Suprapubic skin (tissue), 3 donors: ENCODE data around the gene SH3BP4.

Source experiments
- EP300 ChIP-seq: sonication (generic); formaldehyde crosslinking; IDR thresholded peaks from one replicate; pipeline ENCODE4 v1.6.1; 2017; ENCODE audit warnings: antibody characterized with exemption
- POLR2A ChIP-seq, 2 donors: fragments of 450-650 bp; IDR thresholded peaks; one replicate each; pipeline ENCODE4 v1.6.1; 2017; ENCODE audit warnings: antibody characterized with exemption in 2 of 2, mild to moderate bottlenecking in 2 of 2, moderate library complexity in 2 of 2
- TF ChIP-seq, protein P1 (sequence below), 2 donors: fragments of 200-600 bp in 1 of 2; fragments of 450-650 bp in 1 of 2; sonication (generic) in 1 of 2; IDR thresholded peaks; one replicate each; pipeline ENCODE4 v1.5.1; 2016 to 2019; ENCODE audit warnings: antibody characterized with exemption in 2 of 2, mild to moderate bottlenecking in 1 of 2, moderate library complexity in 1 of 2

DNA sequence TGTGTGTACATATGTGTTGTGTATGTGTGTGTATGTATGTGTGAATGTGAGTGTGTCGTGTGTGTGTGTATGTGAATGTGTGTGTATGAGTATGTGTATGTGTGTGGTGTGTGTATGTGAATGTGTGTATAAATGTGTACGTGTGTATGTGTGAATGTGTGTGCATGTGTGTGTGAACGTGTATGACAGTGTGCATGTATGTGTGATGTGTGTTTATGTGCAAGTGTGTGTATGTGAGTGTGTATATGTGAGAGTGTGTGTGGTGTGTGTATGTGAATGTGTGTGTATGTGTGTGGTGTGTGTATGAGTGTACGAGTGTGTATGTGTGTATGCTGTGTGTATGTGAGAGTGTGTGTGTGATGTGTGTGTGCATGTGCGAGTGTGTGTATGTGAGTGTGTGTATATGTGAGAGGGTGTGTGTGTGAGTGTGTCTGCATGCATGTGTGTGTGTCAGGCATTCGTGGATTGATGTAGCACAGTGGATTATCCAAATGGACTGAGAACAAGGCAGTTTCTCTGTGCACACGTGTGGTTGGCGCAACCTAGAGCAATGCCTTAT, 127.2 kb downstream of the SH3BP4 start:
- TF ChIP-seq, protein P1, sequence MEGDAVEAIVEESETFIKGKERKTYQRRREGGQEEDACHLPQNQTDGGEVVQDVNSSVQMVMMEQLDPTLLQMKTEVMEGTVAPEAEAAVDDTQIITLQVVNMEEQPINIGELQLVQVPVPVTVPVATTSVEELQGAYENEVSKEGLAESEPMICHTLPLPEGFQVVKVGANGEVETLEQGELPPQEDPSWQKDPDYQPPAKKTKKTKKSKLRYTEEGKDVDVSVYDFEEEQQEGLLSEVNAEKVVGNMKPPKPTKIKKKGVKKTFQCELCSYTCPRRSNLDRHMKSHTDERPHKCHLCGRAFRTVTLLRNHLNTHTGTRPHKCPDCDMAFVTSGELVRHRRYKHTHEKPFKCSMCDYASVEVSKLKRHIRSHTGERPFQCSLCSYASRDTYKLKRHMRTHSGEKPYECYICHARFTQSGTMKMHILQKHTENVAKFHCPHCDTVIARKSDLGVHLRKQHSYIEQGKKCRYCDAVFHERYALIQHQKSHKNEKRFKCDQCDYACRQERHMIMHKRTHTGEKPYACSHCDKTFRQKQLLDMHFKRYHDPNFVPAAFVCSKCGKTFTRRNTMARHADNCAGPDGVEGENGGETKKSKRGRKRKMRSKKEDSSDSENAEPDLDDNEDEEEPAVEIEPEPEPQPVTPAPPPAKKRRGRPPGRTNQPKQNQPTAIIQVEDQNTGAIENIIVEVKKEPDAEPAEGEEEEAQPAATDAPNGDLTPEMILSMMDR (IDR thresholded peaks at IDR 0.05) = no peak
- TF ChIP-seq EP300 = no peak
- TF ChIP-seq POLR2A (IDR thresholded peaks at IDR 0.05) = no peak
